ENCODE results near the gene FADS2.

GRCh38 chr11:61888590-61888989, 60.5 kb downstream of the FADS2 start:
- TF ChIP-seq CTCF (IDR thresholded peaks at IDR 0.05; ENCODE audit: low read depth, low read length, poor library complexity, severe bottlenecking) (no peak), EZH2phosphoT487 (IDR thresholded peaks at IDR 0.05; ENCODE audit: borderline replicate concordance, low read length) (no peak)
